Liver (tissue), 9 donors: ENCODE measurements around the gene IL25. TPM values are rescaled to one million over a fixed set of nuclear protein-coding genes. Genes with fewer than 3 reads are reported as not detected.

ENCODE experiments used
- DNase-seq: peaks from one replicate; pipeline ENCODE4 v3.0.0-alpha.2; 2017; ENCODE audit warnings: low spot score
- H3K27ac ChIP-seq, 2 donors: one replicate each; pipeline ENCODE4 v1.7.0; 2013; ENCODE audit warnings: inconsistent platforms in 2 of 2, low read length in 2 of 2, control low read depth in 1 of 2, low read depth in 1 of 2, mild to moderate bottlenecking in 1 of 2
- H3K27me3 ChIP-seq, 4 donors: one replicate each; pipeline versions ENCODE4 v1.6.1 to v1.7.0; 2013; ENCODE audit warnings: low read length in 3 of 4, inconsistent platforms in 1 of 4, mild to moderate bottlenecking in 1 of 4, moderate library complexity in 1 of 4; ENCODE audit not compliant: control insufficient read depth in 4 of 4, insufficient read depth in 4 of 4
- H3K36me3 ChIP-seq, 4 donors: one replicate each; pipeline versions ENCODE4 v1.6.1 to v1.7.0; 2013; ENCODE audit warnings: low read length in 3 of 4, mild to moderate bottlenecking in 3 of 4, low read depth in 1 of 4, moderate library complexity in 1 of 4; ENCODE audit not compliant: control insufficient read depth in 4 of 4, insufficient read depth in 3 of 4
- H3K4me1 ChIP-seq, 4 donors: one replicate each; pipeline versions ENCODE4 v1.6.1 to v1.7.0; 2013; ENCODE audit warnings: low read length in 3 of 4, mild to moderate bottlenecking in 3 of 4, moderate library complexity in 1 of 4; ENCODE audit not compliant: control insufficient read depth in 4 of 4, insufficient read depth in 4 of 4
- H3K4me3 ChIP-seq, 3 donors: one replicate each; pipeline versions ENCODE4 v1.6.1 to v1.7.0; 2013; ENCODE audit warnings: low read length in 3 of 3, control low read depth in 1 of 3, low read depth in 1 of 3, mild to moderate bottlenecking in 1 of 3
- H3K9ac ChIP-seq, 2 donors: one replicate each; pipeline ENCODE4 v1.7.0; 2013; ENCODE audit warnings: low read length in 2 of 2, mild to moderate bottlenecking in 2 of 2, moderate library complexity in 2 of 2, control low read depth in 1 of 2, low read depth in 1 of 2
- H3K9me3 ChIP-seq, 4 donors: one replicate each; pipeline versions ENCODE4 v1.6.1 to v1.7.0; 2013; ENCODE audit warnings: low read length in 3 of 4; ENCODE audit not compliant: control insufficient read depth in 4 of 4
- CTCF ChIP-seq: fragments of 150-350 bp; IDR thresholded peaks from 2 replicates; pipeline ENCODE4 v1.5.1; 2017; ENCODE audit warnings: improper control_type of control experiment, low read depth, low read length; ENCODE audit not compliant: missing input control
- EGR1 ChIP-seq, 2 donors: IDR thresholded peaks; 2 replicates each; pipeline ENCODE4 v1.6.1; 2016 to 2018; ENCODE audit warnings: antibody characterized with exemption in 2 of 2, low read depth in 2 of 2
- FOXA1 ChIP-seq: IDR thresholded peaks from 2 replicates; pipeline ENCODE4 v1.6.1; 2016; ENCODE audit warnings: antibody characterized with exemption
- FOXA2 ChIP-seq: IDR thresholded peaks from 2 replicates; pipeline ENCODE4 v1.6.1; 2016; ENCODE audit warnings: antibody characterized with exemption
- GABPA ChIP-seq, 2 donors: IDR thresholded peaks in 1 of 2; conservative IDR thresholded peaks in 1 of 2; 2 replicates each; pipeline ENCODE4 v1.6.1; 2016; ENCODE audit warnings: antibody characterized with exemption in 2 of 2, mild to moderate bottlenecking in 1 of 2, moderate library complexity in 1 of 2
- HNF4A ChIP-seq, 2 donors: conservative IDR thresholded peaks; 2 replicates each; pipeline ENCODE4 v1.6.1; 2016; ENCODE audit warnings: antibody characterized with exemption in 2 of 2, mild to moderate bottlenecking in 2 of 2
- HNF4G ChIP-seq: IDR thresholded peaks from 2 replicates; pipeline ENCODE4 v1.6.1; 2016; ENCODE audit warnings: antibody characterized with exemption
- JUND ChIP-seq, 2 donors: IDR thresholded peaks; 2 replicates each; pipeline ENCODE4 v1.6.1; 2016; ENCODE audit warnings: antibody characterized with exemption in 2 of 2
- MAX ChIP-seq: IDR thresholded peaks from 2 replicates; pipeline ENCODE4 v1.6.1; 2016; ENCODE audit warnings: antibody characterized with exemption
- NR2F2 ChIP-seq: IDR thresholded peaks from 2 replicates; pipeline ENCODE4 v1.6.1; 2016; ENCODE audit warnings: antibody characterized with exemption
- RAD21 ChIP-seq, 2 donors: IDR thresholded peaks; 2 replicates each; pipeline ENCODE4 v1.6.1; 2016; ENCODE audit warnings: antibody characterized with exemption in 2 of 2, mild to moderate bottlenecking in 2 of 2
- REST ChIP-seq: IDR thresholded peaks from 2 replicates; pipeline ENCODE4 v1.6.1; 2016; ENCODE audit warnings: antibody characterized with exemption, mild to moderate bottlenecking
- RXRA ChIP-seq, 2 donors: IDR thresholded peaks; 2 replicates each; pipeline ENCODE4 v1.6.1; 2017 to 2018; ENCODE audit warnings: antibody characterized with exemption in 2 of 2, mild to moderate bottlenecking in 1 of 2
- SP1 ChIP-seq: IDR thresholded peaks from 2 replicates; pipeline ENCODE4 v1.6.1; 2018; ENCODE audit warnings: antibody characterized with exemption, mild to moderate bottlenecking
- TAF1 ChIP-seq: conservative IDR thresholded peaks from 2 replicates; pipeline ENCODE4 v1.6.1; 2016; ENCODE audit warnings: antibody characterized with exemption, mild to moderate bottlenecking
- YY1 ChIP-seq: IDR thresholded peaks from 2 replicates; pipeline ENCODE4 v1.6.1; 2016; ENCODE audit warnings: antibody characterized with exemption, mild to moderate bottlenecking
- ZBTB33 ChIP-seq: IDR thresholded peaks from 2 replicates; pipeline ENCODE4 v1.6.1; 2016; ENCODE audit warnings: antibody characterized with exemption
- WGBS: extraction: QIAGEN DNeasy Blood & Tissue Kit; methylation state at CpG from one replicate; pipeline ENCODE4 v1.1.7; 2013; 5-methylcytosine and 5-hydroxymethylcytosine counted together
- polyA plus RNA-seq, 2 donors: library from polyadenylated mRNA; stranded (reverse) in 1 of 2; unstranded in 1 of 2; fragments of 200-250 nt in 1 of 2; fragments of >200 nt in 1 of 2; fragmentation: Nextera tagmentation in 1 of 2; extraction: Ambion mirVana in 1 of 2; gene quantifications; one replicate each; pipeline versions ENCODE4 v1.2.1 to v1.2.3, GENCODE V29; 2013 to 2015
- total RNA-seq, 2 donors: library from RNA; depleted of rRNA; stranded (reverse); fragments of >200 nt; gene quantifications; one replicate each; pipeline ENCODE4 v1.2.3, GENCODE V29; 2014
- donor health status: healthy.
- donor health status: healthy.
- donor health status: healthy.
- donor health status: healthy.
- donor health status: healthy.

The IL25 gene
- total and polyA plus RNA-seq, 4 donors, result not detected

- no peak overlapping the region for H3K27ac ChIP-seq
- H3K4me1 ChIP-seq, result no peaks in the 10 kb centered on the region
- peaks cover 0 to 10% (median 0%) of the 10 kb centered on the region in 4 donors for H3K27me3 ChIP-seq
- DNase-seq, result no peak
- TF ChIP-seq TAF1 (no peak), EGR1 (IDR thresholded peaks at IDR 0.05; ENCODE audit: low read depth in 2 of 2) (no peak), RAD21 (IDR thresholded peaks at IDR 0.05) (no peak), RXRA (IDR thresholded peaks at IDR 0.05) (no peak), GABPA (IDR thresholded peaks at IDR 0.05 in 1 of 2, conservative IDR thresholded peaks at IDR 0.05 in 1 of 2) (no peak), SP1 (no peak), FOXA2 (no peak), REST (no peak), YY1 (no peak), NR2F2 (no peak), CTCF (no peak), HNF4G (no peak), FOXA1 (no peak), HNF4A (conservative IDR thresholded peaks at IDR 0.05) (no peak), JUND (IDR thresholded peaks at IDR 0.05) (no peak), MAX (no peak), ZBTB33 (no peak)
- H3K4me3 ChIP-seq, result no peak overlapping the region
- H3K36me3 ChIP-seq, result no peaks in the 10 kb centered on the region
- no peaks in the 10 kb centered on the region for H3K9me3 ChIP-seq
- 75% methylated on average over 4 of the region's 4 CpGs for WGBS
- no peak overlapping the region for H3K9ac ChIP-seq
These were observed 28.7 kb downstream of the IL25 start for GRCh38 chr14:23401291-23401690.
